Parathyroid adenoma (tissue), 2 donors: ENCODE measurements around the gene LY86.

Source experiments
- H2AFZ ChIP-seq: fragments of 300-600 bp; sonication (generic); one replicate; pipeline ENCODE4 v1.7.0; 2017; ENCODE audit warnings: antibody characterized with exemption, mild to moderate bottlenecking
- H3K27ac ChIP-seq: fragments of 300-600 bp; sonication (generic); one replicate; pipeline ENCODE4 v1.7.0; 2017
- H3K27me3 ChIP-seq: fragments of 300-600 bp; sonication (generic); one replicate; pipeline ENCODE4 v1.7.0; 2017; ENCODE audit warnings: low read length; ENCODE audit not compliant: control insufficient read depth, insufficient read depth
- H3K36me3 ChIP-seq: fragments of 300-600 bp; sonication (generic); one replicate; pipeline ENCODE4 v1.7.0; 2017; ENCODE audit warnings: low read length; ENCODE audit not compliant: control insufficient read depth, insufficient read depth
- H3K4me1 ChIP-seq: fragments of 300-600 bp; sonication (generic); one replicate; pipeline ENCODE4 v1.7.0; 2017; ENCODE audit warnings: control low read depth
- H3K4me2 ChIP-seq: fragments of 300-600 bp; sonication (generic); one replicate; pipeline ENCODE4 v1.7.0; 2017; ENCODE audit warnings: low read length
- H3K4me3 ChIP-seq: fragments of 300-600 bp; sonication (generic); one replicate; pipeline ENCODE4 v1.7.0; 2017; ENCODE audit warnings: low read depth, low read length
- H3K79me2 ChIP-seq: fragments of 300-600 bp; sonication (generic); one replicate; pipeline ENCODE4 v1.7.0; 2017; ENCODE audit warnings: control low read depth
- H3K9ac ChIP-seq: fragments of 300-600 bp; sonication (generic); one replicate; pipeline ENCODE4 v1.7.0; 2017; ENCODE audit warnings: mild to moderate bottlenecking
- H3K9me3 ChIP-seq: fragments of 300-600 bp; sonication (generic); one replicate; pipeline ENCODE4 v1.7.0; 2017; ENCODE audit warnings: low read length; ENCODE audit not compliant: control insufficient read depth
- TF ChIP-seq, protein P1 (sequence below): fragments of 300-600 bp; sonication (generic); IDR thresholded peaks from one replicate; pipeline ENCODE4 v1.7.0; 2017; ENCODE audit warnings: antibody characterized with exemption, mild to moderate bottlenecking
- donor health status: primary hyperparathyroidism.

The LY86 gene

DNA sequence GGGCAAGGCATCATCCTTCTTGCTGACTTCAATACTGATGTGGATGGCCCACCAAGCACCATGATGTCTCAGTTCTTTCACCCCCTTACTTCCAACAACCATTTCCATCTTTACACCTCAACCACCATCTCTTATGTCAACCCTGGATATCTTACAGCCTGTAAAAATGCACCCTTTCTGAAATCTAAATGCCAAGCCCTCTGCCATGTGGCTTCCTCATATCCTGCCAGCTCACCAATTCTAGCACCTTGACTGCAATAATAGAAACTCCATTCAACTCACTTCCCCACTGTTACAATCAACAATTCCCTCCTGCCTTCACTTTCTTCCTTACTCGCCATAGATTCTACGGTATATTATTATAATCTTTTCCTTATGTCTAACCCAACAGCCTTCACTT is 57.9 kb downstream of the LY86 start:
- no peak overlapping the region for H3K9ac ChIP-seq
- no peaks in the 10 kb centered on the region for H3K27me3 ChIP-seq
- no peaks in the 10 kb centered on the region for H3K36me3 ChIP-seq
- H3K27ac ChIP-seq, result no peak overlapping the region
- TF ChIP-seq, protein P1, sequence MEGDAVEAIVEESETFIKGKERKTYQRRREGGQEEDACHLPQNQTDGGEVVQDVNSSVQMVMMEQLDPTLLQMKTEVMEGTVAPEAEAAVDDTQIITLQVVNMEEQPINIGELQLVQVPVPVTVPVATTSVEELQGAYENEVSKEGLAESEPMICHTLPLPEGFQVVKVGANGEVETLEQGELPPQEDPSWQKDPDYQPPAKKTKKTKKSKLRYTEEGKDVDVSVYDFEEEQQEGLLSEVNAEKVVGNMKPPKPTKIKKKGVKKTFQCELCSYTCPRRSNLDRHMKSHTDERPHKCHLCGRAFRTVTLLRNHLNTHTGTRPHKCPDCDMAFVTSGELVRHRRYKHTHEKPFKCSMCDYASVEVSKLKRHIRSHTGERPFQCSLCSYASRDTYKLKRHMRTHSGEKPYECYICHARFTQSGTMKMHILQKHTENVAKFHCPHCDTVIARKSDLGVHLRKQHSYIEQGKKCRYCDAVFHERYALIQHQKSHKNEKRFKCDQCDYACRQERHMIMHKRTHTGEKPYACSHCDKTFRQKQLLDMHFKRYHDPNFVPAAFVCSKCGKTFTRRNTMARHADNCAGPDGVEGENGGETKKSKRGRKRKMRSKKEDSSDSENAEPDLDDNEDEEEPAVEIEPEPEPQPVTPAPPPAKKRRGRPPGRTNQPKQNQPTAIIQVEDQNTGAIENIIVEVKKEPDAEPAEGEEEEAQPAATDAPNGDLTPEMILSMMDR, result no peak
- H3K4me1 ChIP-seq, result no peaks in the 10 kb centered on the region
- H2AFZ ChIP-seq, result no peak overlapping the region
- no peaks in the 10 kb centered on the region for H3K79me2 ChIP-seq
- no peak overlapping the region for H3K4me3 ChIP-seq
- H3K9me3 ChIP-seq, result no peaks in the 10 kb centered on the region
- no peak overlapping the region for H3K4me2 ChIP-seq

GRCh38 chr6:6646859-6647258 is 58.3 kb downstream of the LY86 start:
- no peak overlapping the region for H3K27ac ChIP-seq

GRCh38 chr6:6648692-6649343 is 60.3 kb downstream of the LY86 start:
- Histone ChIP-seq H3K27me3 (no peaks in the 10 kb centered on the region), H2AFZ (no peak overlapping the region), H3K79me2 (no peaks in the 10 kb centered on the region), H3K36me3 (no peaks in the 10 kb centered on the region), H3K27ac (no peak overlapping the region), H3K4me2 (no peak overlapping the region), H3K9ac (no peak overlapping the region), H3K9me3 (no peaks in the 10 kb centered on the region), H3K4me3 (no peak overlapping the region), H3K4me1 (no peaks in the 10 kb centered on the region)
- TF ChIP-seq, protein P1, result no peak

More at GRCh38 chr6:6646859-6647258, 58.3 kb downstream of the LY86 start:
- H3K36me3 ChIP-seq, result no peaks in the 10 kb centered on the region
- no peaks in the 10 kb centered on the region for H3K4me1 ChIP-seq
- TF ChIP-seq, protein P1, result no peak
- no peak overlapping the region for H2AFZ ChIP-seq
- no peaks in the 10 kb centered on the region for H3K79me2 ChIP-seq
- H3K4me3 ChIP-seq, result no peak overlapping the region
- no peak overlapping the region for H3K9ac ChIP-seq
- H3K4me2 ChIP-seq, result no peak overlapping the region
- no peaks in the 10 kb centered on the region for H3K9me3 ChIP-seq
- no peaks in the 10 kb centered on the region for H3K27me3 ChIP-seq

- no peaks in the 10 kb centered on the region for H3K79me2 ChIP-seq
- H3K27ac ChIP-seq, result no peak overlapping the region
- H3K9ac ChIP-seq, result no peak overlapping the region
- H2AFZ ChIP-seq, result no peak overlapping the region
- no peak overlapping the region for H3K4me2 ChIP-seq
- H3K4me3 ChIP-seq, result no peak overlapping the region
- no peaks in the 10 kb centered on the region for H3K9me3 ChIP-seq
- H3K36me3 ChIP-seq, result no peaks in the 10 kb centered on the region
- H3K4me1 ChIP-seq, result no peaks in the 10 kb centered on the region
- no peaks in the 10 kb centered on the region for H3K27me3 ChIP-seq
- TF ChIP-seq, protein P1, result no peak
These were observed 61.4 kb downstream of the LY86 start for GRCh38 chr6:6649824-6650349.

DNA sequence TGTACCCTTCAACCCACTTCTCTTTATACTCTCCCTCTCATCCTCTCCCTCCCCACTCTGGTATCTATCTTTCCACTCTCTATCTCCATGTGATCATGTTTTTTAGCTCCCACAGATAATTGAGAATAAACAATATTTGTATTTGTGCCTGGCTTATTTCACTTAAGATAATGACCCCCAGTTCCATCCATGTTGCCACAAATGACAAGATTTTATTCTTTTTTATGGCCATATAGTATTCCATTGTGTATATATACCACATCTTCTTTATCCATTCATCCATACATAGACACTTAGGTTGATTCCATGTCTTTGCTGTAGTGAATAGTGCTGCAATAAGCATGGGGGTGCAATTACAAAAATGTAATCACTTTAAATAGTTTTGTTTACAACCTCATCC is 62.3 kb downstream of the LY86 start:
- H3K4me2 ChIP-seq, result no peak overlapping the region
- H3K79me2 ChIP-seq, result no peaks in the 10 kb centered on the region
- no peaks in the 10 kb centered on the region for H3K4me1 ChIP-seq
- no peaks in the 10 kb centered on the region for H3K9me3 ChIP-seq
- H2AFZ ChIP-seq, result no peak overlapping the region
- H3K9ac ChIP-seq, result no peak overlapping the region
- TF ChIP-seq, protein P1, result no peak
- H3K4me3 ChIP-seq, result no peak overlapping the region
- H3K27me3 ChIP-seq, result no peaks in the 10 kb centered on the region
- H3K36me3 ChIP-seq, result no peaks in the 10 kb centered on the region
- no peak overlapping the region for H3K27ac ChIP-seq
